H1 (cell line): Measurements from ENCODE around the gene RASL10A. TPM values are rescaled to one million over a fixed set of nuclear protein-coding genes. Genes with fewer than 3 reads are reported as not detected.

Source experiments
- CTCF ChIA-PET: fragments of 300-600 bp; sonication (Branson Sonifier 250); formaldehyde crosslinking; loops from one replicate; lab custom pipeline; 2021; ENCODE audit not compliant: partially characterized antibody; lab: Charles Lee
- POLR2A ChIA-PET: fragments of 300-600 bp; sonication (Branson Sonifier 250); formaldehyde crosslinking; loops from one replicate; lab custom pipeline; 2021; ENCODE audit warnings: inconsistent platforms; ENCODE audit not compliant: partially characterized antibody; lab: Charles Lee
- DNase-seq, 2 experiments: peaks; one replicate each; pipeline versions ENCODE4 v3.0.0 to v3.0.0-alpha.2; 2010 to 2022; ENCODE audit warnings: low spot score in 2 of 2, low read depth in 1 of 2, mixed read lengths in 1 of 2
- FAIRE-seq: peaks from 2 replicates; lab custom pipeline; 2011; peaks lifted over from hg19 to GRCh38; lab: Jason Lieb, UNC
- H2AFZ ChIP-seq: 2 replicates; pipeline ENCODE4 v1.8.1; 2012; ENCODE audit warnings: low read length, inconsistent platforms
- H2AK5ac ChIP-seq: 2 replicates; pipeline ENCODE4 v1.6.1; 2013; ENCODE audit warnings: low read depth, low read length
- H2BK120ac ChIP-seq: replicated peaks from 2 replicates; pipeline ENCODE3; 2013; ENCODE audit warnings: low read depth, low read length, inconsistent platforms
- H2BK12ac ChIP-seq: 2 replicates; pipeline ENCODE4 v1.6.1; 2013; ENCODE audit warnings: low read depth, low read length
- H2BK15ac ChIP-seq: 2 replicates; pipeline ENCODE4 v1.6.1; 2013; ENCODE audit warnings: low read length
- H2BK20ac ChIP-seq: 2 replicates; pipeline ENCODE4 v1.6.1; 2013; ENCODE audit warnings: low read length
- H2BK5ac ChIP-seq: 2 replicates; pipeline ENCODE4 v1.6.1; 2013; ENCODE audit warnings: low read depth, low read length
- H3K14ac ChIP-seq: 2 replicates; pipeline ENCODE4 v1.6.1; 2013; ENCODE audit warnings: inconsistent platforms; ENCODE audit not compliant: insufficient read length
- H3K18ac ChIP-seq: 2 replicates; pipeline ENCODE4 v1.6.1; 2013; ENCODE audit warnings: low read length; ENCODE audit errors: extremely low read depth
- H3K23ac ChIP-seq: 2 replicates; pipeline ENCODE4 v1.6.1; 2013; ENCODE audit warnings: inconsistent platforms; ENCODE audit not compliant: insufficient read length
- H3K23me2 ChIP-seq: 2 replicates; pipeline ENCODE4 v1.6.1; 2013; ENCODE audit warnings: low read depth, low read length
- H3K27ac ChIP-seq: 2 replicates; pipeline ENCODE4 v1.6.1; 2011; ENCODE audit warnings: low read depth, low read length, inconsistent platforms
- H3K27me3 ChIP-seq, 4 experiments: replicated peaks in 1 of 4; 1 replicate in 1 of 4; 2 replicates in 3 of 4; pipeline versions ENCODE4 v1.6.1 to v1.8.1; 2011 to 2013; ENCODE audit warnings: low read length in 3 of 4, mild to moderate bottlenecking in 3 of 4, inconsistent platforms in 2 of 4, mixed read lengths in 2 of 4, moderate library complexity in 1 of 4; ENCODE audit not compliant: control insufficient read depth in 3 of 4, insufficient read depth in 3 of 4; ENCODE audit errors: extremely low read depth in 1 of 4
- H3K36me3 ChIP-seq, 4 experiments: 2 replicates each; pipeline versions ENCODE4 v1.6.1 to v1.8.1; 2011 to 2013; ENCODE audit warnings: mild to moderate bottlenecking in 4 of 4, low read length in 3 of 4, moderate library complexity in 2 of 4, control low read depth in 1 of 4, inconsistent platforms in 1 of 4; ENCODE audit not compliant: insufficient read depth in 4 of 4, control insufficient read depth in 2 of 4
- H3K4ac ChIP-seq: replicated peaks from 2 replicates; pipeline ENCODE3; 2013; ENCODE audit warnings: low read length, low read depth, mixed read lengths, inconsistent platforms; ENCODE audit not compliant: insufficient read length
- H3K4me1 ChIP-seq, 4 experiments: replicated peaks in 1 of 4; 1 replicate in 1 of 4; 2 replicates in 3 of 4; pipeline versions ENCODE4 v1.6.1 to v1.8.1; 2011 to 2013; ENCODE audit warnings: low read length in 3 of 4, inconsistent platforms in 2 of 4, mixed read lengths in 1 of 4; ENCODE audit not compliant: insufficient read depth in 4 of 4, control insufficient read depth in 3 of 4
- H3K4me2 ChIP-seq, 2 experiments: 2 replicates each; pipeline versions ENCODE4 v1.6.1 to v1.8.1; 2011 to 2013; ENCODE audit warnings: low read depth in 2 of 2, low read length in 2 of 2, control low read depth in 1 of 2, inconsistent platforms in 1 of 2, mild to moderate bottlenecking in 1 of 2; ENCODE audit not compliant: insufficient read depth in 1 of 2
- H3K4me3 ChIP-seq, 4 experiments: fragments of 200-600, 300-600 bp in 1 of 4; sonication (generic), shearing (Covaris generic), sonication (Bioruptor Twin) in 1 of 4; 2 replicates each; pipeline versions ENCODE4 v1.5.1 to v1.8.1; 2011 to 2016; ENCODE audit warnings: low read length in 4 of 4, low read depth in 3 of 4, control low read depth in 2 of 4, inconsistent platforms in 2 of 4, mild to moderate bottlenecking in 2 of 4, mixed read lengths in 1 of 4, moderate library complexity in 1 of 4; ENCODE audit not compliant: insufficient read depth in 2 of 4; ENCODE audit errors: extremely low read depth in 1 of 4
- H3K56ac ChIP-seq: replicated peaks from 2 replicates; pipeline ENCODE3; 2013; ENCODE audit warnings: low read depth, mild to moderate bottlenecking, mixed read lengths, low read length, inconsistent platforms; ENCODE audit not compliant: insufficient read length
- H3K79me1 ChIP-seq: 2 replicates; pipeline ENCODE4 v1.6.1; 2013; ENCODE audit warnings: low read depth, low read length, control low read depth
- H3K79me2 ChIP-seq, 2 experiments: 2 replicates each; pipeline versions ENCODE4 v1.6.1 to v1.8.1; 2012 to 2013; ENCODE audit warnings: low read length in 2 of 2, mild to moderate bottlenecking in 2 of 2, inconsistent platforms in 1 of 2; ENCODE audit not compliant: insufficient read depth in 2 of 2, control insufficient read depth in 1 of 2
- H3K9ac ChIP-seq, 4 experiments: replicated peaks in 1 of 4; 1 replicate in 1 of 4; 2 replicates in 3 of 4; pipeline versions ENCODE4 v1.6.1 to v1.8.1; 2011 to 2013; ENCODE audit warnings: low read depth in 3 of 4, low read length in 3 of 4, control low read depth in 2 of 4, mild to moderate bottlenecking in 2 of 4, moderate library complexity in 2 of 4, inconsistent platforms in 1 of 4; ENCODE audit errors: extremely low read depth in 1 of 4
- H3K9me3 ChIP-seq, 2 experiments: 2 replicates each; pipeline versions ENCODE4 v1.6.1 to v1.8.1; 2012 to 2013; ENCODE audit warnings: mild to moderate bottlenecking in 2 of 2, moderate library complexity in 2 of 2, control low read depth in 1 of 2, inconsistent platforms in 1 of 2, low read depth in 1 of 2, low read length in 1 of 2, mixed read lengths in 1 of 2; ENCODE audit not compliant: insufficient read depth in 2 of 2
- H4K20me1 ChIP-seq, 2 experiments: replicated peaks in 1 of 2; 2 replicates each; pipeline versions ENCODE3 to v1.8.1; 2011 to 2013; ENCODE audit warnings: inconsistent platforms in 2 of 2, low read length in 2 of 2, mild to moderate bottlenecking in 1 of 2; ENCODE audit not compliant: insufficient read depth in 2 of 2, control insufficient read depth in 1 of 2
- H4K5ac ChIP-seq: 2 replicates; pipeline ENCODE4 v1.6.1; 2013; ENCODE audit warnings: low read length, low read depth, mixed read lengths, inconsistent platforms; ENCODE audit not compliant: insufficient read length
- H4K8ac ChIP-seq: 2 replicates; pipeline ENCODE4 v1.8.0; 2013; ENCODE audit warnings: mild to moderate bottlenecking, moderate library complexity, low read length, inconsistent platforms; ENCODE audit not compliant: insufficient read depth; ENCODE audit errors: extremely low read depth
- H4K91ac ChIP-seq: replicated peaks from 2 replicates; pipeline ENCODE3; 2013; ENCODE audit warnings: low read length, mixed read lengths, inconsistent platforms; ENCODE audit not compliant: insufficient read length
- RBBP5 ChIP-seq: IDR thresholded peaks from 2 replicates; pipeline ENCODE4 v1.7.1; 2012; ENCODE audit warnings: low read depth, mild to moderate bottlenecking, inconsistent platforms, low read length, moderate library complexity, borderline replicate concordance
- WGBS, 2 experiments: shearing (Covaris generic) in 1 of 2; methylation state at CpG; one replicate each; pipeline versions ENCODE4 v1.1.6 to v1.1.7; 2013 to 2015; ENCODE audit warnings: low lambda C conversion rate in 2 of 2, mixed read lengths in 2 of 2, inconsistent platforms in 1 of 2, low coverage in 1 of 2, missing lambda C conversion rate in 1 of 2; ENCODE audit not compliant: insufficient replicate concordance in 2 of 2, insufficient coverage in 1 of 2, insufficient read length in 1 of 2; ENCODE audit errors: extremely low coverage in 1 of 2, missing lambda C conversion rate in 1 of 2; 5-methylcytosine and 5-hydroxymethylcytosine counted together
- polyA plus RNA-seq, 7 experiments: library from polyadenylated mRNA; depleted of rRNA in 3 of 7; stranded (reverse) in 5 of 7; unstranded in 2 of 7; fragments of >200 nt in 5 of 7; fragments of 200-250 nt in 2 of 7; gene quantifications; 1 replicate in 5 of 7; 2 replicates in 1 of 7; 4 replicates in 1 of 7; pipeline versions ENCODE4 v1.2.1 to v1.2.3, GENCODE V29; 2011 to 2013; ENCODE audit warnings: missing spikeins in 2 of 7, mixed read lengths in 2 of 7
- total RNA-seq: library from RNA; stranded (reverse); fragmentation: NEBNext Ultra II Directional; extraction: Animal tissue kit (Norgen Biotek cat#: 25700); gene quantifications from 2 replicates; pipeline ENCODE4 v1.2.1, GENCODE V29; 2021

Gene RASL10A
- total and polyA plus RNA-seq, 2 of the 8 experiments (the other 6 are each of a cell fraction or from before 2014, with no cell fraction given): 1.1 to 1.5 TPM

- Histone ChIP-seq H2BK12ac (no peak overlapping the region), H3K79me1 (no peaks in the 10 kb centered on the region; the same call in 1 of the 2 replicates), H2BK20ac (no peak overlapping the region), H2AFZ (no peak overlapping the region), H3K4me3 (no peak overlapping the region), H3K27me3 (no peaks in the 10 kb centered on the region), H3K9ac (no peak overlapping the region), H3K56ac (no peak overlapping the region), H3K27ac (no peak overlapping the region), H2AK5ac (no peak overlapping the region), H3K23ac (no peak overlapping the region), H2BK120ac (no peak overlapping the region), H3K4ac (no peak overlapping the region), H3K4me1 (no peaks in the 10 kb centered on the region), H4K91ac (no peak overlapping the region), H3K36me3 (peaks cover 35 to 96% (median 76%) of the 10 kb centered on the region in 4 experiments), H3K4me2 (no peak overlapping the region), H4K5ac (no peak overlapping the region), H3K14ac (no peak overlapping the region), H3K79me2 (peaks cover under 1 to 59% of the 10 kb centered on the region in 2 experiments; a peak in 3 of 4 replicates), H2BK5ac (no peak overlapping the region), H2BK15ac (no peak overlapping the region), H3K23me2 (no peaks in the 10 kb centered on the region), H4K20me1 (peaks cover 12 to 17% of the 10 kb centered on the region in 2 experiments), H3K9me3 (no peaks in the 10 kb centered on the region), H4K8ac (no peak overlapping the region), H3K18ac (no peak overlapping the region)
- FAIRE-seq (no peak), DNase-seq (no peak)
- ChIA-PET CTCF (interaction anchor here (0.6 to 2.5 kb wide), 5 partner anchors 11 to 241 kb away, joined by 3 to 8 read pairs (median 3); no protein-coding TSS in a partner anchor), POLR2A (interaction anchor here (1.1 to 20.1 kb wide), 5 partner anchors 9 to 18 kb away, joined by 3 to 436 read pairs (median 9); partner anchors contain the start of genes EWSR1 and RHBDD3)
- TF ChIP-seq RBBP5: no peak
- 92% methylated on average over 3 of the region's 3 CpGs; no CpG with 5 or more reads in 1 of the 2 experiments for WGBS, 2 experiments
These were observed 31.3 kb downstream of the RASL10A start for GRCh38 chr22:29284196-29284595.
